H4 (cell line): ENCODE results near the gene SLC44A1. TPM values are rescaled to one million over a fixed set of nuclear protein-coding genes. Genes with fewer than 3 reads are reported as not detected.

ENCODE experiments used
- DNase-seq: peaks from one replicate; pipeline ENCODE4 v3.0.0-alpha.2; 2015; ENCODE audit warnings: low spot score
- total RNA-seq: library from RNA; depleted of rRNA; stranded (reverse); fragments of >200 nt; shearing (Covaris generic); gene quantifications from 2 replicates; pipeline ENCODE4 v1.2.3, GENCODE V29; 2014; rRNA removed

SLC44A1 gene
- 31.9 and 35.4 TPM in 2 replicates for total RNA-seq

DNA sequence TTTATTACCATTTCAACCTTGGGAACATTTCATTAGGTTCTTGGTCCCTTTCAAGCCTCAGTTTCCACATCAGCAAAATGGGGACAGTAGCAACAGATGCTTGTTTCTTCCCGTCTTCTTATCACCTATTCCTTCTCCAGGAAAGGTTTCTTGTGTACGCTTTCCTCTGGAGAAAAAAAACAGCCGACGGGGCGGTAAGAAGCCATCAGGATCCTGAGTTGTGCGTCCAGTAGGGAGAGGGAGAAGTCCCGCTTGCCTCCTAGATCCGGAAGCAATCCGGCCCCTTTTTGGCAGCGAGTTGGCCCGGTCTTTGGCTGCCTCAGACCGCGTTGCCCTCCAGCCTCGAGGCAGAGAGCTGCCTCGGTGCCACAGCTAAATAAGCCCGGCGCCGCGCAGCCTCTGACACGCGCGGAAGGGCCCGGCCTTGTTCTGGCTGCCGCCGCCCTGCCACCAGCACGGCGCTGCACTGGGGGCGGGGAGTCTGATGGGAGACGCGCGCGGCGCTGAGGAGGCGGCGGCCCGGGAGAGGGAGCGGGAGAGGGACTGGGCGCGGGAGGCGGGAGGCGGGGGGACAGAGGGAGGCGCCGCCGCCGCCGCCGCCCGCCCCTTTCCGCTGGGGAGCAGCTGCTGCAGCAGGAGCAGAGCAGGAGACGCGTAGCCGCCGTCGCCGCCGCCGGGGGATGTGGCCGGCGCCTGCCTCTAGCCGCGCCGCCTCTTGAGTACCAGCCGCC is at the start of gene SLC44A1:
TSS of gene SLC44A1 (plus strand) at position 649 of the 731 bp plus-strand sequence. CDS start 218 bp downstream, outside the sequence.
- DNase-seq = peak; percentile 94

DNA sequence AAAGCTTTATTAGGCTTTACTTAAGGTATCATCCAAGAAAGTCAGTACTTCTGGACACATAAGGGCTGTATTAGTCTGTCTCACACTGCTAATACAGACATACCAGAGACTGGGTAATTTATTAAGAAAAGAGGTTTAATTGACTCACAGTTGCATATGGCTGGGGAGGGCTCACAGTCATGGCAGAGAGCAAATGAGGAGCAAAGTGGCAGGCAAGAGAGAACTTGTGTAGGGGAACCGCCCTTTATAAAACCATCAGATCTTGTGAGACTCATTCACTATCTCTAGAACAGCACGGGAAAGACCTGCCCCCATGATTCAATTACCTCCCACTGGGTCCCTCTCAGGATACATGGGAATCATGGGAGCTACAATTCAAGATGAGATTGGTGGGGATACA is 49.2 kb upstream of the SLC44A1 start:
- DNase-seq = no peak

DNA sequence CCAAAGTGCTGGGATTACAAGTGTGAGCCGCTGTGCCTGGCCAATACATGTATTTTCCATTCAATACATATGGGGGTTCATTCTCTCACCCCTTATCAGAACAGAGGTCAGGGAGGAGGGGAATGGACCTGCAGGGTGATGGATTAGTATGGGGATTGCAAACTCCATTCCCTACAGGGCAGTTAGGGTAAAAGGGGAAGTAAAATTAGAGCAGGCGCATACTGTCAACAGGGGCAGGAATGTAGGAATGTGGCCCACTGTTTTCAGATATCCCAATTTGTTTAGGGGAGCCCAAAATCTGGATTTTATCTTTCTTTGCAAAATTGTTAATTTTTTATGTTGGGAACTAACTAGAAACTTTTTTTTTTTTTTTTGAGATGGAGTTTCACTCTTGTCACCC is 46.4 kb upstream of the SLC44A1 start:
- no peak for DNase-seq

DNA sequence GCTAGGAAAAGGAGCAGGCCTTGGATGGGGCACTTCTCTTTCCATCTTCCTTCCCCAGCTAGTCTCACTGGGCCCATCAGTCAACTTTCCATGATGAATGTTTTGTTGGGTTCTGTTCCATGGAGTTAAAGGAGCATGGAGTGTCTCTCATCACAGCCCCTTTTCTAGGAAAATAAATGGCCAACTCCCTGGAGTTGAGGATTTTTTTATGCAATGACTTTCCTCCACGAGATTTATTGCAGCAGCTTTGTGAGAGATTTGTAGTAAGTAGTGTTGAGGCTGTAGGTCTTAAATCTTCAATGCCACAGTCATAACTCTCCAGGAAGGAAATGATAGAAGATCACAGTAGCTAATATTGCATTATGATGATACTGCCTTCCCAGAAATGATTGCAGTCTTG is 45.6 kb upstream of the SLC44A1 start:
- no peak for DNase-seq

DNA sequence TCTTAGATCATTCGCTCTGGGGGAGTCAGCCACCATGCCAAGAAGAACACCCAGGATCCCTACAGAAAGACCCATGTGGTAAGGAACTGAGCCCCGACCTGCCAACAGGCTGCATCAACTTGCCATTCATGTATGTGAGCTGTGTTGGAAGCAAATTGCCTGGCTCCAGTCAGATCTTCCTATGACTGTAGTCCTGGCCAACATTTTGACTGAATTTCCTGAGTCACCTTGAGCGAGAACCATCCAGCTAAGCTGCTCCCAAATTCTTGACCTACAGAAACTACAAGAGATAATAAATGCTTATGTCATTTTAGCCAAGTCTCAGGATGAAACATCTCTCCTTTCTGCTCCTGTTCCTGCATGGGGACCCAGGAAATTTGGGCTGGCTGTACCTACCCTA is 40.0 kb upstream of the SLC44A1 start:
- no peak for DNase-seq

DNA sequence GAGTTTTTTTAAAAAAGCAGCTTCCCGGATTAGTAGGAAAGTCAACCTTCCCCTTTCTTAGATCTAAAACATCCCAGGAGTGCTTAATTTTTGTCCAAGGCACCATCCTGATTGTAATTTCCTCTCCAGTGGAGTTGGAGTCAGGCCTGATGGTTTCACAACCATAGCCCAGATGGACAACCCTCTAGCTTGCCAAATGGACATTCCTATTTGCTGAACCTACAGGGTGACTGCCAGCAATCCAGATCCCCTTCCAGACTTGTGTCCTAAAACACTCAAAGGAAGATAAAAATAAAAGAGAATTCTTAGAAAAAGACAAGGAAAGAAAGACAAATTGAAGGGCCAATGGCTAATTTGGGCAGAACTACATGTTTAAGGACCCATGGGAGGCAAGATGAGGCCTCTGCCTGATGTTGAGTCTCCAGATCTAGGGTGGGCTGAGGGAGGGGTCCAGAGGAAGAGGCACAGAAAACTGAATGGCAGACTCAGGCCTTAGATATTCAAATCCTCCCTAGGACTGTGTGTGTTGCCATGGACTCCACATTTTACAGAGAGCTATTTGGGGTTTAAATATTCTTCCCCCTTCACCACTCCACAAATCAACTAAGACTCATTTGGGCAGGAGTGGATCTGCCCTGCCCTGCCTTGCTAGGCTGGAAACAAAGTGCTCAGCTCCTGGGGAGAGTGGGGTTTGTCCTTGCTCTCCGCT is 38.5 kb upstream of the SLC44A1 start:
- DNase-seq = no peak

DNA sequence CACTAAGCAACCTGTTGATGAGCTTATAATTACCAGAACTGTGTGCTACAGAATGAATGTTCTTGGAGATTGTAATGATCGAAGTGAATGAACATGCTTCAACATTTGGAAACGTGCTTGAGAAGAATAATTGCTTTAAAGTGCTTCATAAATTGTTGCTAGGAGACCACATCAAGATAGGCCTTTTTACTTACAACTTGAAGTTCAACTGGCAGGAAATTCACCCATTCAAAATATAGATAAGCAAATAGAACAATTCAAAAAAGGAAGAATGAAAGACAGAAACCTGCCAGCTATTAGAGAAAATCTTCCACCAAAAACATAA is 38.0 kb upstream of the SLC44A1 start:
- no peak for DNase-seq

DNA sequence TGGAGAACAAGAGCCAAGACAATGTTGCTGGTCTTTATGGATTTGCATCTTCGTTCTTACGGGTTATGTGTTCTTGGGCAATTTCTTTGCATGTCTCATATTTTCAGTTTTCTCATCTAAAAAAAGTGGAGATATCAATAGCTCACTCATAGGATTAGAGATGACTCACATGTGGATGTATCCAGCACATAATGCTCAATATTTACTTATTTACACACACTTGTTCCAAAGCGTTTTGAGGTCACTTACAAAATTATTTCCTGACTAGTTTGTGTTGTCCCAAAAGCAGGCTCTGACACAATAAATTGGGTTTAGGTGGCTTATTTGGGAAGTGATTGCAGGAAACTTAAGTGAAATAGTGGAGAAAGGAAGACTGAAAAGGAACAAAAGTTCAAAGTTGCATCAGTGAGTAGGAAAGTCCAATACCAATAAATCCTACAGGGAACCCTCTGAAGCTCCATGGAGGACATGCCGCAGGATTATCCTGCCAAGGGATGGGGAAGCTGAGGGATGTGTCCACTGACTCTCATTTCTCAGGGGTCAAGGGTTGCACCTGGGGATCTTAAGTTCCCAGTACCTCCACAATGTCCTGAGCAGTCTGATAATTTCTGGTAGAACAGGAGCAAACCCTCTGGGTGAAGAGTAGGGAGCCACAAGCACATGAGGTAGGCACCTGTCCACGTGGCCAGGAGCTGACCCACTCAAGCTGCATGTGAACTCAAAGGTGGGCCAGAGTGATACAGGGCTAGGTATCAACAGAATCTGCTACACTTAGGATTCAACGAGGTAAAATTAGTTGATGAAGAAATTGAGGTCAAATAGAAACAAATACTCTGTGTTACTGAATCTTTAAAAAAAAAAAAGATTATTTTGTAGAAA is 37.4 kb upstream of the SLC44A1 start:
- no peak for DNase-seq

DNA sequence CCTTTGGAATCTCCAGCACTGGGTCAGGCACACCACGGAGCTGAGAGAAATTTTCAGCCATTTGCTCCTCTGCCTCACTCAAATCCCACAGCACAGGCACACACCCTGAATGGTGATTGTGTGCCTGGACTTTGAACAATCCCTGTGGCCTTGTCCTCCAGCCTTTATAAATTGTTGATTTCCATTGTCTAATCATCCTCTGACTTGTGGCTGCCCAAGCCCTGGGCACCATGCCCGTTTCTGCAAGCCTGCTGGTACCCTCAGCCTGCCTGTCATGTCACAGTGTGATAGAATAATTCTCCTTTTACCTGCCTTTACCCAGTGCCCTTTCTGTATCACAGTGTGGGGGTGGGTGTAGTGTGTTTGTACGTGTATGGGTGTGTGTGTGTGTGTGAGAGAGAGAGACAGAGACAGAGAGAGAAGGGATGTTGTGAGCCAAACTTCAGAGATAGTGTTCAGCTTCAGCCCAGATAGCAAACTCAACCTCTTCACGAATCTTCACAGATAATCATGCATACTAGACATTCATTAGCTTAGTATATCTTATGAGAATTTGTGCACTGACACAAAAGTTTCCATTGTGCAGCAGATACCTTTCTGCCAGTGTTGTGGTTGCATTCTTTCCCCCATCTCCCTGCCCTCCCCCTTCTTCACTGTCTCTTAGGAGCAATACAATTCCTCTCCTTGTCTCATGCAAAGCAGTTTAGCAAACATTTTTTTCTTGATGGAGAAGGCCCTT is 27.8 kb upstream of the SLC44A1 start:
- DNase-seq = peak; percentile 19

DNA sequence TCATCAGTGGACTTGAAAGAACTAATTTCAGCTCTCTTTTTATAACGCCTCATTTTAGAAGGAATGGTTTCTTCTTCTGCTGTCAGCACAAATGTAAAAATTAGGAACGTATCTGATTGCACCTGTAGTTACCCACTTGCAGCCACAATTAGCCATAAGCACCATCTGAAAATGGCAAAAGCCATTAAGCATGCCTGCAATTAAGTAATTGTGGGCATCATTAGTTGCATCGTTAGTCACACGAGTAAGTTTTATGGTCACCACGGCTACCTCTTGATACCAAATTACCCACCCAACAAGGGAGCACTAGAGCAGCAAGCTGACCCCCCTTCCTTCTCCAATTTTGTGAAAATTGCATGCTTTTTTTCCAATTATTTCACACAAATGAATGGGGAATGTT is 25.8 kb upstream of the SLC44A1 start:
- DNase-seq = no peak

DNA sequence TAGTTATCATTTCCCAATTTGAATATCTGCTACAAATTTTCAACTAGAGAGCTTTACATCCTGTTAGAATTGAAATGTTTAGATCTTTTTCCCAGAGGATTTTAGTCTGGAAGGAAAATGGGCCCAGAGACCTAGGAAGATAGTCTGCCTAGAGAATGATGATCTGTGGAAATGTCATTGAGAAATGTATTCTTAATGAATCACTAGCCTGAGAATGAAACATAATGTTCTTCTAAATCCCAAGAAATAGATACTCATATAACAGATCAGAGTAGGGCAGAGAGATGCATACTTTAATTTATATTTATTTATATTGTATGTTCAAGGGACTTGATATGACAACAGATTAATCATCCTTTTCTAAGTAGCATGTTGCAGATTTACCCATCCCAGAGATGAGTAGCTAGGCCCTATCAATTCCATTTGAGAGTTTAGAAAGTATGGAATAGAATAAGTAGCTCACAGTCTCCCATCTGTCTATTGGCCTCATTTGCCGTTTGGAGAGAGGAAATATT is 25.1 kb upstream of the SLC44A1 start:
- no peak for DNase-seq

DNA sequence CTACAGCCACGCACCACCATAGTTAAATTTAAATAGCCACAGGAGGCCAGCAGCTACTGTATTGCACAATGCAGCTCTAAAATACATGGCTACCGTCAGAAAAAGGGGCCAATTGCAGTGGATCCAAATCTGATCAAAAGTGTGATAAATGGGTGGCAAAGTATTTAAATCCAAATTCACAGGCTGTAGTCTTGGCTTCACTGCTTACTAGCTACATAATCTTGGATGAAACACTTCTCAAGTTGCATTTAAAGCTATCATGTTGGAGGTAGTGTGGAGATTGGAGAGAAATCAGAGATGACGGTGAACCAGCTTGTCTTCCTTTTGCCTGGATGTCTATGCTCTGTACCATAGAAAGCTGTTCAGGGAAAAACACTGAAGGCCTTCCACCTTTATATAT is 24.0 kb upstream of the SLC44A1 start:
- DNase-seq = no peak

DNA sequence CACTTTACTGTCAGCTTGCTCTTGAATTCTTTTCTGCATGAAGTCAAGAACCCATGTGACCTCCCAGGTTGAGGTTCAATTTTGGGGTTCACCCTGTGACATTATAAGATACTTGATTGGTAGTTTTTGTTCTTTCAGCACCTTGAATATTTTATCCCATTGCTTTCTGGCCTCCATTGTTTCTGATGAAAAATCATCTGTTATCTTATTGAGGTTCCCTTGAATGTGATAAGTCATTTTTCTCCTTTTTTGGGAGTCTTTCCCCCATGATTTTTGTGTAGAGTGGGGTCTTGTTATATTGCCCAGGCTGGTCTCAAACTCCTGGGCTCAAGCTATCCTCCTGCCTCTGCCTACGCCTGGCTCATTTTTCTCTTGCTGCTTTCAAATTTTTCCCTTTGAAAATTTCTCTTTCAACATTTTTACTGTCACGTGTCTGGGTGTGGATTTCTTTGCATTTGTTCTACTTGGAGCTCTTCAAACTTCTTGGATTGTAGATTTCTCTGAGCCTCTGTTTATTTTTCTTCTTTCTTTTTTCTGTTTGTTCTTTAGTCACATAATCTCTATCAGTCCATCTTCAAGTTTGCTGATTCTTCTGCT is 20.8 kb upstream of the SLC44A1 start:
- no peak for DNase-seq

DNA sequence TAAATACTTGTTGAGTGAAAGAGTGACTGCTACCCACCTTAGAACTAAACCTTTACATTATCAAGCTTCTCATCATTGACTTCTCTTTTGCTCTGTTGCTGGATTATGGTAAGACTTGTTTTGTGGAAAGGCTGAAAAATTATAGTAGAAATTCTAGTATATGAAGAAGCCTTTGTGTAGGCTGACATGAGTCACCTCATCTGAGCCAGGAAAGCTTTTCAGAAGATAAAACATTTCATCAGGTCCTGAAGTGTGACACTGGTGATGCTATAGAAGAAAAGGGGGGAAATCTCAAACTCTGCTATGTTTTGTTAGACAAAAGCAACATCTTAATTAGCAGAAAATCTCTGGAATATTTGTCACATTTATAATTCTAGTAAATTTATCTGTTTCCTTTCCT is 18.4 kb upstream of the SLC44A1 start:
- no peak for DNase-seq

DNA sequence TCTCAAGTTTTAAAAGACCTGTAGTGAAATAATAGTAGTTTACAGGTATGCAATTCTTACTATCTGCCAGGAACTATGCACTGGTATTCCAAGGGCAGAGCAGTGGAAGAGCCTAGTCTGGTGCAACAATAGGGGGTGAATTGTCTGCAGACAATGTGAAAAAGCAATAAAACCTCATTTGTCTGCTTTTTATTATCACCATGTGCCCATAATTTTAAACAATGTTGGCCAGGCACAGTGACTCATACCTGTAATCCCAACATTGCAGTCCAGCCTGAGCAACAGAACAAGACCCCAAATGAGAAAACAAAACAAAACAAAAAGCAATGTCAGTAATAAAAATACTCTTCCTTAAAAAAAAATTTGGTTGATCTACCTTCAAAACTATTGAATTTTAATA is 12.2 kb upstream of the SLC44A1 start:
- no peak for DNase-seq

DNA sequence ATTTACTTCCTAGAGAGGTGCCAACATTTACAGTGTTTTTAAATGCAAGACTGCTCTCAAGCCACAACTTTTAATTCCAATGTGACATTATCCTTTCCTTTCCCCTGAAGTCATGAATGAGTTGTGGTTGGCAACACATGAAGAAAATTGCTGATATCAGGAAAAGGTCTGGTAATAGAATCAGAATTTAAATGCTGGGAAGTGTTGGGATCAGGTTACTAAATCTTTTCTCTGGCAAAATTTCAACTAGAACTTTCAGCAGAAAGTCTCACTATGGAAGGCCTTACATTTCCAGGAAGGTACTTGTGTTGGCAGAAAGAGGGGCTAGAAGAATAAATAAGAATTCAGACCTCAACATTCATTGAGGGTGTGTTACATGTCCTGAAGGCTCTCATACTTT is 10.6 kb upstream of the SLC44A1 start:
- peak; percentile 21 for DNase-seq

DNA sequence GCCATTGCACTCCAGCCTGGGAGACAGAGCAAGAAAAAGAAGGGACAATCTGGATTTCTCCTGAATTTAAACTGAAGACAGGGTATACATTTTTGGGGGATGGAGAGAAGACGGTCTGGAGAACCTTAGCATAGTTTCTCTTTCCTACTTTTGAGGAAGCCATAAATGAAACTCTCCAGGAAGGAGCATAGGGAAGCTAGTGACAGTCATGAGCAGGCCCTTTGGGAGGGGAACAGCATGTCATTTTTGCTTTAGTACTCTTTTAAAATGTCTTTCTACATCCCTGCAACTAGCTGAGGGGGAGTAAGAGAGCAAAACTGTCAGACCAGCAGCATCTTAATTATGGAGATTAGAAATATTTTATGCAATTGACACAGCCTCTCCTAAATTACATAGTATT is 8.2 kb upstream of the SLC44A1 start:
- DNase-seq = no peak

DNA sequence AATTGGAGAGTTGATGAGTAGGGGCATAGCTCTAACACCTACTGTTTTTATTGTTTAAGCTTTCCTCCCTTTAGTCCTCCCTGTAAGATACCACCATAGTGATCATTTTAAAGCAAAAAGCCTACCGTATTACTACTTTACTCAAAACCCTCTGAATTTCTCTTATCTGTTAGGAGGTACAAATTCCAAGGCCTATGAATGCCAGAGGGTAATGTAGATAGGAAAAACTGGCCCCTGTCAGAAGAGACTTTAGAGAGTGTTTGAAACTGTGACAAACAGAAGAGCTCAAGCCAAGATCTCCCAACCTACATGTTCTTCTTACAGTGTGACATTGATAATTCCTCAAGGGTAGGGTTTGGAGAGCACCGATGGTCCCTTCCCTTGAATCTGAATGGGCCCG is 7.2 kb upstream of the SLC44A1 start:
- no peak for DNase-seq

DNA sequence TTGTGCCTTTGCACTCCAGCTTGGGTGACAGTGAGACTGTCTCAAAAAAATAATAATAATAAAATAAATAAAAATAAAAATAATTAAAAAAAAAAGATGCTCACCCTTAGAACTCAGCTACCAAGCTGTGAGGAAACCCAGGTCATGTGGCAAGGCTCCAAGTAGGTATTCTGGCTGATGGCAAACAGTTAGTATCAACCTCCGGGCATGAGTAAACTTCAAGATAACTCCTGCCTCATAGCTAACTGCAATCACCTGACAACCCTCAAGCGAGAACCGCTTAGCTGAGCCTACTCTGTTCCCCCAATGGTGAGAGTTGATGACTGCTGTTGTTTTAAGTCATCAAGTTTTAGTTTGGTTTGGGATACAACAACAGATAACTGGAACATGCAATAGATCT is 6.1 kb upstream of the SLC44A1 start:
- DNase-seq = no peak

DNA sequence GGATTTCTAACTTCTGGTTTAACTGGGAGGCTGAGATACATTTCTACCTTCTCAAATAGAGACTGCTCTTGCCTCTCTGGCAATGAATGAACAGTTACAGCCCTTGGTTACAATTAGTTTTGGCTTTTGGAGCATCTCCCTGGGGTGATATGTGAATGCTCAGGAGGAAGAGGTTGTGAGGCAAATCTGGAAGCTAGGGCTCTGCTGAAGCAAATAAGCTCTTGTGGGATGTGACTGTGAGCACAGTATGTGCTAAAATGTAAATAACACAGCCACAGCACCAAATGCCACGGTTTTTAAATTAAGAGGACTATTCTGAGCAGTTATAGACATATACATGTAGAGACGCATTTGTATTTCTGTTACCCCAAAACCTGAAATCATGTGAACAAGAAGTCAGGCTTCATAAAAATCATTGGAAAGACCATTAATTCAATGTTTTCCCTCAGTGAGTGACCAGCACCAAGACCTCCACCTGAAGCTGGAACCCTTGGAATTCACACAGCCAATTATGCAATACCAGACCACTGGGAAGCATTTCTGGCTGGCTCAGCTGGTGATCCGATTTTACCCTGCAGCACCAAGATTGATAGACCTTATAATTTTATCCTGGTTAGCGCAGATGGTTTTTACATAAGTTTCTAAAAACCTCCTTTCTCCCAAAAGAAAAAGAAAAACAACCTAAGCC is 3.0 kb upstream of the SLC44A1 start:
- DNase-seq = no peak

DNA sequence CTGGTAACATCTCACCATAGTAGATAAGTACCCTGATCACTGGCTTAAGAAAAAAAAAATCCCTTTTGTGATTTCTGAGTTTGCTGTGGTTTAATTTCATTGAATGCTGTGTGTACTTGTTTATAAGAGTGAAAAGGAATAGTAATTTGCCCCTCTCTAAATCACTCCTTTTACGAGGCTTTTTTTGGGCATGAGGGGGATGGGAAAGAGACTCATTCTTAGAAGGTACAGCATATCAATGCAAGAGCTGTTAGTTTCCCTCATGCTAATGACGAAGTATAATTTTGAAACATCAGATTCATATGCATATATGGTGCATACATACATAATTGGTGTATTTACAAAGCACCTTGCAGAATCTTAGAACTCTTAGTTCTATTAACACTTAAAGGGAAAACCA is 2.4 kb upstream of the SLC44A1 start:
- no peak for DNase-seq
